Measurements from ENCODE around the gene PIWIL4. TPM values are rescaled to one million over a fixed set of nuclear protein-coding genes. Genes with fewer than 3 reads are reported as not detected.

The PIWIL4 gene
- total RNA-seq, 1 donor from 2014 or later: 0.79 TPM

- DNase-seq (ENCODE audit: low read depth in 2 of 2): no peak
Observed at GRCh38 chr11:94662065-94662779, 95.1 kb downstream of the PIWIL4 start.

GRCh38 chr11:94662846-94663390, 95.8 kb downstream of the PIWIL4 start:
- no peak for DNase-seq (ENCODE audit: low read depth in 2 of 2)

- peak in 1 of 2 donors; percentile 5 for DNase-seq (ENCODE audit: low read depth in 2 of 2)
Observed at GRCh38 chr11:94664346-94664745, 97.2 kb downstream of the PIWIL4 start.

GRCh38 chr11:94665116-94665659, 98.0 kb downstream of the PIWIL4 start:
- no peak for DNase-seq (ENCODE audit: low read depth in 2 of 2)

- no peak for DNase-seq (ENCODE audit: low read depth in 2 of 2)
Observed at GRCh38 chr11:94666792-94667721, 99.9 kb downstream of the PIWIL4 start.

GRCh38 chr11:94668212-94668793, 101.1 kb downstream of the PIWIL4 start:
- DNase-seq (ENCODE audit: low read depth in 2 of 2): no peak

GRCh38 chr11:94669023-94669422, 101.9 kb downstream of the PIWIL4 start:
- no peak for DNase-seq (ENCODE audit: low read depth in 2 of 2)

Other genes starting within 250 kb of the PIWIL4 start
- gene GPR83, start 165.9 kb upstream of the PIWIL4 start, total RNA-seq: not detected in 2 replicates
- 10.1 and 10.2 TPM in 2 replicates for gene MRE11, start 73.5 kb upstream of the PIWIL4 start, total RNA-seq
- 6.8 and 10.1 TPM in 2 replicates for gene ANKRD49, start 73.4 kb upstream of the PIWIL4 start, total RNA-seq
- not detected in 2 replicates for gene C11orf97, start 54.9 kb upstream of the PIWIL4 start, total RNA-seq
- gene FUT4, start 23.4 kb upstream of the PIWIL4 start, total RNA-seq: 2.8 and 6.3 TPM in 2 replicates
- gene AMOTL1, start 201.0 kb downstream of the PIWIL4 start, total RNA-seq: 29.8 and 31.8 TPM in 2 replicates

All from lung microvascular endothelial cell (primary cell).